Fibroblast of lung (primary cell): ENCODE results near the gene PLCG2.

ENCODE experiments used
- CTCF ChIP-seq, 2 donors: IDR thresholded peaks in 1 of 2; conservative IDR thresholded peaks in 1 of 2; 1 replicate in 1 of 2; 2 replicates in 1 of 2; pipeline ENCODE4 v1.5.1; 2011 to 2012; ENCODE audit warnings: low read length in 2 of 2, control low read depth in 1 of 2, inconsistent platforms in 1 of 2, low read depth in 1 of 2, mild to moderate bottlenecking in 1 of 2
- EZH2 ChIP-seq: IDR thresholded peaks from 2 replicates; pipeline ENCODE4 v1.5.1; 2012; ENCODE audit warnings: low read length, control low read depth, mild to moderate bottlenecking; ENCODE audit errors: missing control alignments

GRCh38 chr16:81861503-81861902 is 82.4 kb downstream of the PLCG2 start:
- TF ChIP-seq CTCF (conservative IDR thresholded peaks at IDR 0.05 in 1 of 2, IDR thresholded peaks at IDR 0.05 in 1 of 2; ENCODE audit: low read depth in 1 of 2, low read length in 2 of 2): no peak
- no peak for TF ChIP-seq EZH2
